Colon (tissue), 2 donors: ENCODE measurements around the gene EIF2D.

Experiments used
- FAIRE-seq: peaks from 2 replicates; lab custom pipeline; 2012; peaks lifted over from hg19 to GRCh38; lab: Jason Lieb, UNC
- donor health status: control.
- donor health status: control.

Gene EIF2D

GRCh38 chr1:206569556-206569955, 42.7 kb downstream of the EIF2D start:
- no peak for FAIRE-seq

DNA sequence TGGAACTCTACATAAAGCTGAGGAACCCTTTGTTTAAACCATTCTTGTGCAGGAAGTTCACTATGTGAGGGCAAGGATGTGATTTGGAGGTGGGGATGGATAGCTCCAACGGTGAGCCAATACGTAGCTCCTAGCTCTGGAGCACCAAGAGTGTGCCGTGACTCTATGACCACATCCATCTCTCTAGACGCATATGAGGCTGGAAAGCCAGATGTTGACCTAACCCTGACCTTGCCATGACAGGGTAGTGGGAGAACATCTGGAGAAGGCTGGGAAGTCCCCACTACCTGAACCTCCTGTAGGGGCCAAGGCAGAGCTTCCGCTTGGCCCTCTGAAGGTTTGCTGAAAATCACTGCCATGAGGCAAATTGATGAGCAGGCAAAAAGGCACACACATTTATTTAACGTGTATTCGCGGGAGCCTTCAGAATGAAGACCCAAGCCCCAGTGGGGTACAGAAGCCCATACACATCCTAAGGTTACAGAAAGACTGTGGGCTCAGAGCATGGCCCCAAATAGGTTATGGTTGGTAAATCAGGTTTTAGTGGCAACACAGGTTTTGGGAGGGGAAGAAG, 43.4 kb downstream of the EIF2D start:
- no peak for FAIRE-seq

- no peak for FAIRE-seq
Measured at GRCh38 chr1:206568256-206568655, 44.0 kb downstream of the EIF2D start.

GRCh38 chr1:206566999-206567398, 45.3 kb downstream of the EIF2D start:
- FAIRE-seq, result no peak

DNA sequence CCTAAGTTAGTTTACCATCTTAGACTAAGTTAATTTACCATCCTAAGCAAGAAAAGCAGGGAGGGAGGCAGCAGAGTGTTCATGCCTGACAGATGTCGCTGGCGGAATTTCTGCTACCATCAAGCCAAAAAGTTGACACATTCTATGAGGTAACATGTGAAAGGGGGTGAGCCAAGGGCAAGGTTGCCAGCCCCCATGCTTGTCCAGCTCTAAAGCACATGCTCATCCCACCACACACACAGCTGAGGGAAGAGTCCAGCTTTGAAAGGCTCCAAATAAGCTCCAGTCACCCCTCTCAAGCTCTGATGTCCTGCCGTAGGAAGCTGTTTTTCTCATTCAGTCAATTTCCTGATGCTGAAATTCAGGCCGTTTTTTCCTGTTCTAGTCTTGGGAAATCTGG, 46.3 kb downstream of the EIF2D start:
- no peak for FAIRE-seq

DNA sequence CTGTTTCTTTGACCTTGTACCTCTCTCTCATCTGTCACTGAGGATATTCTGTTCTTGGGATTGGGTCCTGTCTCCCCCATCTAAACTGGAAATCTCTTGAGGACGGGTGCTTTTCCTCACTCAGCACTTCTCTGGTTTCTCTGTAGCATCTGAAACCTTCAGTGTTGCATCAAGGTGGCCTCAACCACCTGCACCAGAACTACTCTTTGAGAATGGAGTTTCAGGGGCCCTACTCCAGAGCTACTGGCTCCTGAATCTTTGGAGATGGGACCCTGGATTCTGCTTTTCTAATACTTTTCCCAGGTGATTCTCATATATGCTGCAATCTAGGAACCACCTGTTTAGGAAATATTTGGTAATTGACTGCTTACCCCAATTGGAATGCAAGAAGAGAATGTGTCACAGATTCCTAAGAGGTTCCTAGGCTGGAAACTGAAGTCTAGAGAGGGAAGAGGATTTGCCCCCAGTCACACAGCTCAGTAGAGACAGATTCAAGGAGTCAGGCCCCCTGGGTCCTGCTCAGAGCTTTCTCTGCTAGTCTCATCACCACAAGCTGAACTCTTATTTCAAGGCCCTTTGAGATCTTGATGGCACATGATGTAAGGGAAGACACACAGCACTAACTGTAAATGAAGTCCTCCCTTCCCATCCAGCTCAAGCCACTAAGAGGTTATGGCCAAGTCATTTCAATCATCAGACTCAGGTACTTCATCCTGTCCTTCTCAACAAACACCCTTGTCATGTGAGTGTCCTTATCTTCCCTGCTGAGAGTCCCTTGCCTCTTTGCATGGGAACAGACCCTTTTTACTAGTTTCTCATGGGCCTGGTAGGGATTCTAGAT, 48.7 kb downstream of the EIF2D start:
- no peak for FAIRE-seq

GRCh38 chr1:206560007-206560716, 52.1 kb downstream of the EIF2D start:
- FAIRE-seq, result no peak

- FAIRE-seq, result no peak
Measured at GRCh38 chr1:206559672-206559995, 52.6 kb downstream of the EIF2D start.

GRCh38 chr1:206558794-206559671, 53.2 kb downstream of the EIF2D start:
- no peak for FAIRE-seq

- no peak for FAIRE-seq
Measured at GRCh38 chr1:206557636-206558473, 54.4 kb downstream of the EIF2D start.

DNA sequence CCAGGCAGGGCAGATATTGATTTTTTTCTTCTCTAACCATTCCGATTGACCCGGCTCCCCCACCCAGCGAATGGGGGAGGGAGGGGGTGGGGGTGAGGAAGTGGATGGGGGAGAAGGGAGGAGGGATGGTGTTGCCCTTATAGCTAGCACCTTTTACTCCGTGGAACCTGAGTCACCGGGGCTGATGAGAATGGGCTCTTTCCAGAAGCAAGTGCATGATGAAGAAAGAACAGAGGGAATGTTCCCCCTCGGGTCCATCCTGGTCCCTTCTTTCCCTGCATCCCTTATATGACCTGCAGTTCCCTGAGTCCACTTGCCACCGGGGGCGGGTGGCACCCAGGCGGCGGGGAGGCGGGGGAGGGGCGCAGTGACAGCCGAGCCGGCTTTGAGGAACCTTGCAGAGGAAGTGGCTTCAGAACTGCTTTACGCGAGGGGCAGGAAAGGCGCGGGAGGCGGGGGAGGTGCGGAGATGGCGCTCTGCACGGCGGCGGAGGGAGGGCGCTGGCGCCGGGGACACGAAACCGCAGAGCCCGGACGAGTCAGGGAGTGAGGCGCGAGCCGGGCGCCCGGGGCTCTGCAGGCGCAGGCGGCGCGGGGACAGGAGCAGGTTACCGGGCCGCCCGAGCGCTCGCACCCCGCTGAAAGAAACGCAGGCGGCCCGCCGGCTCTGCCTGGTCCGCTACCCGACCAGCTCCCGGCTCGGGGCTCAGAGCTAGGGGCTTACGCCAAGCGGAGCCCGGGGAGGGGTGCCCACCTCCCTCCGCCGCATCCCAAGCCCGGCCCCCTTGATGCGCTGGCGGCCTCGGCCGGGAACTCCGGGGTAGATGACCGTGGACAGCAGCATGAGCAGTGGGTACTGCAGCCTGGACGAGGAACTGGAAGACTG, 55.3 kb downstream of the EIF2D start:
- no peak for FAIRE-seq

DNA sequence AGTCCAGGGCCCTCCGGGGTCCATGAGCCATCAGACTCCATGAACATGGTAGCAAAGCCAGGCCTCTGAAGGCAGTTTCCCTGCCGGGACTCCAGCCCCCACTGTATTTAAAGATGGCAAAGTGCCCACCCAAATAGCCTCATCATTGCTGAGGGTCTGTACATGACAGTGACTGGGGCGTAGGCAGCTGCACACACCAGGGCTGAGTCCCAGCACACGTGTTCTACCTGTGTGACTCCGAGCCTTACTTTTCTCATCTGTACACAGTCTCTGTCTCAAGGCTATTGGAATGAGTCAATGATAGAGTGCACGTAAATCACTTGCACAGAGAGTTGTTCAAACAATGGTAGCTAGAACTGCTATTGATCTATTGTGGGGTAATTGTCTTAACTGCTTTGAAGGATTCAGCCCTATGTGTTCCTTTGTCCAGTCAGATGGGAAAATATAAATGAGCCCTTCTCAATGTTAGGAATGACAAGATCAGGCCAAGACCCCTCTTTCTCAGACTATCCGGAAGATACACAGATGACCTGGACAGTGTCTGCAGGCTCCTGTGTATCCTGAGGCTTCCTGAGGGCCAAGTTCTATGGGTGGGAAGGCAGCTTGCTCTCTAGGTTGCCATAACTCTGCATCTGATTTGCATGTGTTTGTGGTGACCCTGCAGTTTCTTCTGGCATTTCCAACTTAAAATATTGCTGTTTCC, 56.1 kb downstream of the EIF2D start:
- no peak for FAIRE-seq

- FAIRE-seq, result no peak
Measured at GRCh38 chr1:206555473-206555935, 56.8 kb downstream of the EIF2D start.

- no peak for FAIRE-seq
Measured at GRCh38 chr1:206554701-206555472, 57.4 kb downstream of the EIF2D start.

DNA sequence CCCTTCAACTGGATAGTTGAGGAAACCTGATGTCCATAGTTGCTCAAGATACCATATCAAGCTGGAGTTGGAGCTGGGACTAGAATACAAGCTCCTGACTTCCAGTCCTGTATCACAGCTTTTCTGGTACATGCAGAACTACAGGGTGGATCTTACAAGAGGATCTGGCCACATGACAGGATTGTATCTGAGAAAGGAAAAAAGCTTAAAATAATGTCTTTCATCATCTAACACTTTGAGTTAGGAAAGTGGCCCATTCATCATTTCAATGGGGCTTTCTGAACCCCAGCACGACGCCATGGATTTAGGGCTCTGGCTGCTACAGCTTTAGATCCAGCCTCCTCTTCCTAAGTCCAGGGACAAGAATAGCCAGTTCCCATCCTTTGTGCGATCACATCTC, 58.1 kb downstream of the EIF2D start:
- FAIRE-seq, result no peak

GRCh38 chr1:206551986-206552326, 60.3 kb downstream of the EIF2D start:
- no peak for FAIRE-seq

DNA sequence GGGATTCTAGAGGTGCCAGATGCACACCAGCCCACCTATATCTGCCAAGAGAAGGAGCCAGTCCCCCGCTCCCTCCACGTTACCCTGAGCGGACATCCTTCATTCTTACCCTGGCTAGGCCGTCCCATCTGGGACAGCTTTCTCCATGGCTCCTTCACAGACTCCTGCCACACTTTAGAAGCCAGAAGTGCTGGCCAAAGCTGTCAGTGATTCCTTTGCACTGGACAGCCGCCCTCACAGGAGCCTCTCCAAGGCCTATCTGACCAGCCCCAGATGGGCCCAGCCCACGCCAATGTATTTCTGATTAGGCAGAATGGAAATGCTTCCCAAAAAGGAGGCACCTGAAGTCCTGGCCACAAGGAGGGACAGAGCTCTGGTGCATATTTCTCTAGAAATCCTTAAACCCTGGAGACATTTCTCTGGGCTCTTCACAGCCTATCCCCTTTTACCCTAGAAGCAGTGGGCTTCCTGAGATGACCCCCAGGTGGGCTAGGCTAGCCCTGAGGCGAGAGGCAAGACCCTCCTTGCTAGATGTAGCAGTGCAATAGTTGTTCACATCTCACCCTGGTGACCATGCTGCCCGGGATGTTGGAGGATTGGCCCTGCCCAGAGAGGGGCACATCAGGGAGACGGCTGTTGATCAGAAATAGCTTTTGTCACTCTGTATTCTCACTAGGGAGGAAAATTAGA, 60.8 kb downstream of the EIF2D start:
- no peak for FAIRE-seq

GRCh38 chr1:206550446-206550845, 61.8 kb downstream of the EIF2D start:
- FAIRE-seq, result no peak
